Measurements from ENCODE around the gene ADGRV1.
A peak's percentile ranks its signal among the peaks of the same experiment; 100 is the strongest.

ADGRV1 gene

GRCh38 chr5:90902651-90903386 lies 344.2 kb downstream of the ADGRV1 start:
- no peak overlapping the region for H3K4me3 ChIP-seq (ENCODE audit: low read length)
- DNase-seq (ENCODE audit: low read depth), result no peak
- TF ChIP-seq, protein P1, sequence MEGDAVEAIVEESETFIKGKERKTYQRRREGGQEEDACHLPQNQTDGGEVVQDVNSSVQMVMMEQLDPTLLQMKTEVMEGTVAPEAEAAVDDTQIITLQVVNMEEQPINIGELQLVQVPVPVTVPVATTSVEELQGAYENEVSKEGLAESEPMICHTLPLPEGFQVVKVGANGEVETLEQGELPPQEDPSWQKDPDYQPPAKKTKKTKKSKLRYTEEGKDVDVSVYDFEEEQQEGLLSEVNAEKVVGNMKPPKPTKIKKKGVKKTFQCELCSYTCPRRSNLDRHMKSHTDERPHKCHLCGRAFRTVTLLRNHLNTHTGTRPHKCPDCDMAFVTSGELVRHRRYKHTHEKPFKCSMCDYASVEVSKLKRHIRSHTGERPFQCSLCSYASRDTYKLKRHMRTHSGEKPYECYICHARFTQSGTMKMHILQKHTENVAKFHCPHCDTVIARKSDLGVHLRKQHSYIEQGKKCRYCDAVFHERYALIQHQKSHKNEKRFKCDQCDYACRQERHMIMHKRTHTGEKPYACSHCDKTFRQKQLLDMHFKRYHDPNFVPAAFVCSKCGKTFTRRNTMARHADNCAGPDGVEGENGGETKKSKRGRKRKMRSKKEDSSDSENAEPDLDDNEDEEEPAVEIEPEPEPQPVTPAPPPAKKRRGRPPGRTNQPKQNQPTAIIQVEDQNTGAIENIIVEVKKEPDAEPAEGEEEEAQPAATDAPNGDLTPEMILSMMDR (IDR thresholded peaks at IDR 0.05; ENCODE audit: insufficient read depth, low read depth, low read length, missing control alignments), result no peak

- TF ChIP-seq, protein P1 (IDR thresholded peaks at IDR 0.05; ENCODE audit: insufficient read depth, low read depth, low read length, missing control alignments), result no peak
- DNase-seq (ENCODE audit: low read depth), result no peak
- no peak overlapping the region for H3K4me3 ChIP-seq (ENCODE audit: low read length)
Measured at GRCh38 chr5:90909101-90909503, 350.5 kb downstream of the ADGRV1 start.

- TF ChIP-seq, protein P1 (IDR thresholded peaks at IDR 0.05; ENCODE audit: insufficient read depth, low read depth, low read length, missing control alignments), result no peak
- H3K4me3 ChIP-seq (ENCODE audit: low read length), result no peak overlapping the region
- peak; percentile 64 for DNase-seq (ENCODE audit: low read depth)
Measured at GRCh38 chr5:90909940-90910339, 351.3 kb downstream of the ADGRV1 start.

DNA sequence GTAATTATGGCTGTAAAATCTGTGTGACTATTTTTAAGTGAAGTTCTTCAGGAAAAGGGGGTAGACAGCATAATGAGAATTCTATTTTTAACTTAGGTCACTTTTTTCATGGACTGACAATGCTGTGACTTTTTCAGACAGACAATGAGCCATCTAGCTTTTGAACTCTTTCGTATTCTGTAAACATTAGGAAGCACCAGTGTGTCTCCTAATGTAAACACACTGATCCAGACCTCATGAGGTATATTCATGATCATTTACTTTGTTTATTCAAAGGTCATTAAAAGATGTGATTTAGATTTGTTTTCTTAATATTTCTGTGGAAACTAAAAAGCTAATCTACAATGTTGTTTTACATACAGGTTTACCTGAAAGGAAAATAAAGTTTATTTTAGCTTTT lies 352.6 kb downstream of the ADGRV1 start:
- TF ChIP-seq, protein P1 (IDR thresholded peaks at IDR 0.05; ENCODE audit: insufficient read depth, low read depth, low read length, missing control alignments), result no peak
- no peak overlapping the region for H3K4me3 ChIP-seq (ENCODE audit: low read length)
- no peak for DNase-seq (ENCODE audit: low read depth)

DNA sequence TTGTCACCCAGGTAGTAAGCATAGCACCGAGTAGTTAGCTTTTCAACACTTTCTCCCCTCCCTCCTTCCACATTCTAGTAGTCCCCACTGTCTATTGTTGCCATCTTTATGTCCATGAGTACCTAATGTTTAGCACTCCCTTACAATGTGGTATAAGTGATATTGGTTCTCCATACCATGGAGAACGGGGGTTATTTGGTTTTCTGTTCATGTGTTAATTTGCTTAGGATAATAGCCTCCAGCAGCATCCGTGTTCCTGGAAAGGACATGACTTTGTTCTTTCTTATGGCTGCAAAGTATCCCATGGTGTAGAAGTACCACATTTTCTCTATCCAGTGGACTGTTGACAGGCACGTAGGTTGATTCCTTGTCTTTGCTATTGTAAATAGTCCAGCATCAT lies 353.9 kb downstream of the ADGRV1 start:
- H3K4me3 ChIP-seq (ENCODE audit: low read length), result no peak overlapping the region
- DNase-seq (ENCODE audit: low read depth), result no peak
- TF ChIP-seq, protein P1 (IDR thresholded peaks at IDR 0.05; ENCODE audit: insufficient read depth, low read depth, low read length, missing control alignments), result no peak

- no peak overlapping the region for H3K4me3 ChIP-seq (ENCODE audit: low read length)
- TF ChIP-seq, protein P1 (IDR thresholded peaks at IDR 0.05; ENCODE audit: insufficient read depth, low read depth, low read length, missing control alignments), result no peak
- DNase-seq (ENCODE audit: low read depth), result no peak
Measured at GRCh38 chr5:90915393-90915792, 356.8 kb downstream of the ADGRV1 start.

All from epithelial cell of esophagus (primary cell).